SH-SY5Y (cell line): ENCODE data around the gene ELAVL3.

Source experiments
- GATA2 ChIP-seq: IDR thresholded peaks from 2 replicates; pipeline ENCODE4 v1.6.1; 2011; ENCODE audit warnings: mild to moderate bottlenecking, low read depth, low read length
- GATA3 ChIP-seq: IDR thresholded peaks from 2 replicates; pipeline ENCODE4 v1.6.1; 2011; ENCODE audit warnings: low read depth, mild to moderate bottlenecking, low read length, moderate library complexity

Gene ELAVL3

GRCh38 chr19:11480715-11481533 is at the start of gene ELAVL3:
Gene ELAVL3, minus strand, starts transcription at chr19:11481046. Its CDS starts 438 bp downstream, at chr19:11480608.
- TF ChIP-seq GATA3, result no peak
- TF ChIP-seq GATA2, result no peak

GRCh38 chr19:11530432-11530831 is 49.6 kb upstream of the ELAVL3 start:
- no peak for TF ChIP-seq GATA3

GRCh38 chr19:11528551-11529341 is 47.9 kb upstream of the ELAVL3 start, which contains the start of gene ECSIT:
Gene ECSIT, minus strand, starts transcription at chr19:11529134. Its CDS starts 9,964 bp downstream, at chr19:11519170.
- TF ChIP-seq GATA3 (no peak), GATA2 (no peak)

- TF ChIP-seq GATA3, result no peak
- no peak for TF ChIP-seq GATA2
Measured at GRCh38 chr19:11519138-11519537, 38.3 kb upstream of the ELAVL3 start.

GRCh38 chr19:11513946-11514345 is 33.1 kb upstream of the ELAVL3 start:
- TF ChIP-seq GATA2, result no peak
- TF ChIP-seq GATA3, result no peak

- no peak for TF ChIP-seq GATA2
- TF ChIP-seq GATA3, result no peak
Measured at GRCh38 chr19:11510444-11510843, 29.6 kb upstream of the ELAVL3 start.

GRCh38 chr19:11507370-11508078 is 26.7 kb upstream of the ELAVL3 start:
- TF ChIP-seq GATA2 (no peak), GATA3 (no peak)

- TF ChIP-seq GATA3, result no peak
- TF ChIP-seq GATA2, result no peak
Measured at GRCh38 chr19:11506967-11507366, 26.1 kb upstream of the ELAVL3 start.

GRCh38 chr19:11506101-11506555 is 25.3 kb upstream of the ELAVL3 start:
- TF ChIP-seq GATA3, result no peak
- TF ChIP-seq GATA2, result no peak

- TF ChIP-seq GATA3 (no peak), GATA2 (no peak)
Measured at GRCh38 chr19:11505504-11506100, 24.8 kb upstream of the ELAVL3 start, which contains the start of gene ZNF653. Gene ZNF653, minus strand, starts transcription at chr19:11505839. Its CDS starts 53 bp downstream, at chr19:11505786.

GRCh38 chr19:11505032-11505503 is 24.2 kb upstream of the ELAVL3 start:
- TF ChIP-seq GATA2 (no peak), GATA3 (no peak)

- TF ChIP-seq GATA3, result no peak
Measured at GRCh38 chr19:11504502-11505031, 23.7 kb upstream of the ELAVL3 start.

GRCh38 chr19:11499890-11500420 is 19.1 kb upstream of the ELAVL3 start:
- no peak for TF ChIP-seq GATA3
- no peak for TF ChIP-seq GATA2

- TF ChIP-seq GATA2 (no peak), GATA3 (no peak)
Measured at GRCh38 chr19:11499220-11499726, 18.4 kb upstream of the ELAVL3 start.
